Dendritic cell treated with granulocyte-macrophage colony-stimulating factor and Interleukin-4, amounts not matched to agents 40 ng/mL and 50 ng/mL, for 4 days (primary cell): ENCODE results near the gene ZNF487.
"Not testable (repeated sequence)": the region's sequence is repeated elsewhere in the genome, so short reads cannot be mapped to it uniquely, and the experiment has no call there.

ENCODE experiments used
- H3K27ac Mint-ChIP-seq: one replicate; pipeline ENCODE4 v1.8.0; 2022; ENCODE audit warnings: mild to moderate bottlenecking, mixed read lengths
- H3K27me3 Mint-ChIP-seq: one replicate; pipeline ENCODE4 v1.8.0; 2022; ENCODE audit warnings: mild to moderate bottlenecking, mixed read lengths
- H3K36me3 Mint-ChIP-seq: one replicate; pipeline ENCODE4 v1.8.0; 2022; ENCODE audit warnings: low read depth, mixed read lengths
- H3K4me1 Mint-ChIP-seq: one replicate; pipeline ENCODE4 v1.8.0; 2022; ENCODE audit warnings: low read depth, mixed read lengths
- H3K4me3 Mint-ChIP-seq: one replicate; pipeline ENCODE4 v1.8.0; 2022; ENCODE audit warnings: mild to moderate bottlenecking, moderate library complexity, mixed read lengths
- H3K9me3 Mint-ChIP-seq: one replicate; pipeline ENCODE4 v1.8.0; 2022; ENCODE audit warnings: mixed read lengths
- intact Hi-C: fragments of 100-400 bp; cut with micrococcal nuclease; formaldehyde crosslinking; loops from one replicate; pipeline ENCODE4 v1.15.0; 2022

Gene ZNF487

GRCh38 chr10:43436291-43437140 is at the start of gene ZNF487:
Gene ZNF487 (plus strand): TSS chr10:43437111. CDS start chr10:43475814, 38,703 bp downstream.
- Mint-ChIP-seq H3K27me3 (no peaks in the 10 kb centered on the region), H3K9me3 (no peaks in the 10 kb centered on the region), H3K4me3 (peak within 1 kb of the TSS; percentile 95), H3K4me1 (peaks cover 26% of the 10 kb centered on the region), H3K36me3 (peaks cover 11% of the 10 kb centered on the region), H3K27ac (peak within 1 kb of the TSS; percentile 98)
- intact Hi-C loops: loop anchor here (1.0 to 5.0 kb wide), 3 partner anchors 16 to 39 kb away; partner anchors contain the start of gene HNRNPF

GRCh38 chr10:43387678-43388032 is 49.3 kb upstream of the ZNF487 start:
- Mint-ChIP-seq H3K27ac (no peak overlapping the region), H3K4me3 (no peak overlapping the region), H3K9me3 (no peaks in the 10 kb centered on the region), H3K27me3 (no peaks in the 10 kb centered on the region), H3K36me3 (peaks cover 65% of the 10 kb centered on the region), H3K4me1 (peaks cover 42% of the 10 kb centered on the region)
- intact Hi-C loops: no loop called here

GRCh38 chr10:43389867-43390266 is 47.0 kb upstream of the ZNF487 start:
- Mint-ChIP-seq H3K27ac (no peak overlapping the region), H3K27me3 (no peaks in the 10 kb centered on the region), H3K36me3 (peaks cover 85% of the 10 kb centered on the region), H3K4me3 (no peak overlapping the region), H3K9me3 (no peaks in the 10 kb centered on the region), H3K4me1 (peaks cover 56% of the 10 kb centered on the region)
- intact Hi-C loops: no loop called here

GRCh38 chr10:43390333-43390732 is 46.6 kb upstream of the ZNF487 start:
- intact Hi-C loops: no loop called here
- H3K9me3 Mint-ChIP-seq: no peaks in the 10 kb centered on the region
- peaks cover 90% of the 10 kb centered on the region for H3K36me3 Mint-ChIP-seq
- H3K27ac Mint-ChIP-seq: peak overlapping the region; percentile 2
- no peaks in the 10 kb centered on the region for H3K27me3 Mint-ChIP-seq
- H3K4me3 Mint-ChIP-seq: no peak overlapping the region
- H3K4me1 Mint-ChIP-seq: peaks cover 61% of the 10 kb centered on the region

GRCh38 chr10:43390759-43391158 is 46.2 kb upstream of the ZNF487 start:
- intact Hi-C loops: no loop called here
- Mint-ChIP-seq H3K4me3 (no peak overlapping the region), H3K36me3 (peaks cover 94% of the 10 kb centered on the region), H3K4me1 (peaks cover 65% of the 10 kb centered on the region), H3K27ac (peak overlapping the region; percentile 2), H3K9me3 (no peaks in the 10 kb centered on the region), H3K27me3 (no peaks in the 10 kb centered on the region)

GRCh38 chr10:43391496-43391895 is 45.4 kb upstream of the ZNF487 start:
- Mint-ChIP-seq H3K27me3 (no peaks in the 10 kb centered on the region), H3K4me1 (peaks cover 73% of the 10 kb centered on the region), H3K27ac (peak overlapping the region; percentile 56), H3K9me3 (no peaks in the 10 kb centered on the region), H3K4me3 (no peak overlapping the region), H3K36me3 (peaks cover 98% of the 10 kb centered on the region)
- intact Hi-C loops: no loop called here

GRCh38 chr10:43392748-43393147 is 44.2 kb upstream of the ZNF487 start:
- H3K4me3 Mint-ChIP-seq: no peak overlapping the region
- no peaks in the 10 kb centered on the region for H3K9me3 Mint-ChIP-seq
- intact Hi-C loops: no loop called here
- H3K36me3 Mint-ChIP-seq: peaks cover 93% of the 10 kb centered on the region
- H3K27me3 Mint-ChIP-seq: no peaks in the 10 kb centered on the region
- H3K4me1 Mint-ChIP-seq: peaks cover 73% of the 10 kb centered on the region
- no peak overlapping the region for H3K27ac Mint-ChIP-seq

GRCh38 chr10:43393186-43393585 is 43.7 kb upstream of the ZNF487 start:
- H3K27ac Mint-ChIP-seq, H3K4me3 Mint-ChIP-seq, intact Hi-C loops, H3K9me3 Mint-ChIP-seq, H3K27me3 Mint-ChIP-seq: not testable (repeated sequence)
- peaks cover 76% of the 10 kb centered on the region for H3K4me1 Mint-ChIP-seq
- H3K36me3 Mint-ChIP-seq: peaks cover 89% of the 10 kb centered on the region

- H3K36me3 Mint-ChIP-seq: peaks cover 83% of the 10 kb centered on the region
- no peaks in the 10 kb centered on the region for H3K27me3 Mint-ChIP-seq
- H3K4me3 Mint-ChIP-seq: no peak overlapping the region
- peak overlapping the region; percentile 18 for H3K27ac Mint-ChIP-seq
- H3K9me3 Mint-ChIP-seq: no peaks in the 10 kb centered on the region
- H3K4me1 Mint-ChIP-seq: peaks cover 77% of the 10 kb centered on the region
- intact Hi-C loops: no loop called here
Measured at GRCh38 chr10:43393606-43394360, 43.1 kb upstream of the ZNF487 start.

GRCh38 chr10:43394868-43395267 is 42.0 kb upstream of the ZNF487 start:
- no peak overlapping the region for H3K4me3 Mint-ChIP-seq
- no peak overlapping the region for H3K27ac Mint-ChIP-seq
- intact Hi-C loops: loop anchor here (5.0 kb wide), 2 partner anchors 33 to 42 kb away; partner anchors contain the start of gene ZNF487
- no peaks in the 10 kb centered on the region for H3K27me3 Mint-ChIP-seq
- H3K36me3 Mint-ChIP-seq: peaks cover 81% of the 10 kb centered on the region
- H3K9me3 Mint-ChIP-seq: no peaks in the 10 kb centered on the region
- peaks cover 79% of the 10 kb centered on the region for H3K4me1 Mint-ChIP-seq

GRCh38 chr10:43395571-43396060 is 41.3 kb upstream of the ZNF487 start:
- intact Hi-C loops: loop anchor here (5.0 kb wide), 2 partner anchors 33 to 42 kb away; partner anchors contain the start of gene ZNF487
- Mint-ChIP-seq H3K27ac (peak overlapping the region; percentile 83), H3K9me3 (no peaks in the 10 kb centered on the region), H3K4me1 (peaks cover 79% of the 10 kb centered on the region), H3K27me3 (no peaks in the 10 kb centered on the region), H3K36me3 (peaks cover 79% of the 10 kb centered on the region), H3K4me3 (peak overlapping the region; percentile 82)

GRCh38 chr10:43396061-43396927 is 40.6 kb upstream of the ZNF487 start:
- peak overlapping the region; percentile 83 for H3K27ac Mint-ChIP-seq
- no peaks in the 10 kb centered on the region for H3K9me3 Mint-ChIP-seq
- peaks cover 75% of the 10 kb centered on the region for H3K36me3 Mint-ChIP-seq
- intact Hi-C loops: loop anchor here (5.0 kb wide), 2 partner anchors 34 to 41 kb away; partner anchors contain the start of gene ZNF487
- H3K4me3 Mint-ChIP-seq: peak overlapping the region; percentile 82
- H3K27me3 Mint-ChIP-seq: no peaks in the 10 kb centered on the region
- peaks cover 82% of the 10 kb centered on the region for H3K4me1 Mint-ChIP-seq

GRCh38 chr10:43396928-43397624 is 39.8 kb upstream of the ZNF487 start:
- peaks cover 74% of the 10 kb centered on the region for H3K36me3 Mint-ChIP-seq
- H3K27ac Mint-ChIP-seq: peak overlapping the region; percentile 83
- intact Hi-C loops: loop anchor here (1.0 to 5.0 kb wide), 3 partner anchors 10 to 40 kb away; partner anchors contain the start of gene ZNF487
- H3K4me1 Mint-ChIP-seq: peaks cover 83% of the 10 kb centered on the region
- peak overlapping the region; percentile 82 for H3K4me3 Mint-ChIP-seq
- H3K9me3 Mint-ChIP-seq: no peaks in the 10 kb centered on the region
- no peaks in the 10 kb centered on the region for H3K27me3 Mint-ChIP-seq
